GM13976 (cell line): Measurements from ENCODE around the gene ARHGAP23.

Source experiments
- DNase-seq: peaks from one replicate; pipeline ENCODE4 v3.0.0; 2012; ENCODE audit warnings: low spot score
- in situ Hi-C: fragments of 300-500 bp; cut with MboI; formaldehyde crosslinking; loops from one replicate; pipeline ENCODE4 v1.12.0; 2022; ENCODE audit warnings: low sequenced_read_pairs, mixed read lengths, inconsistent platforms; ENCODE audit not compliant: unreplicated experiment
- TF ChIP-seq, protein P1 (sequence below): IDR thresholded peaks from 2 replicates; pipeline ENCODE4 v1.5.1; 2012; ENCODE audit warnings: borderline replicate concordance, mild to moderate bottlenecking; ENCODE audit not compliant: insufficient read depth; ENCODE audit errors: extremely low read depth, missing control alignments, control extremely low read depth

Gene ARHGAP23

DNA sequence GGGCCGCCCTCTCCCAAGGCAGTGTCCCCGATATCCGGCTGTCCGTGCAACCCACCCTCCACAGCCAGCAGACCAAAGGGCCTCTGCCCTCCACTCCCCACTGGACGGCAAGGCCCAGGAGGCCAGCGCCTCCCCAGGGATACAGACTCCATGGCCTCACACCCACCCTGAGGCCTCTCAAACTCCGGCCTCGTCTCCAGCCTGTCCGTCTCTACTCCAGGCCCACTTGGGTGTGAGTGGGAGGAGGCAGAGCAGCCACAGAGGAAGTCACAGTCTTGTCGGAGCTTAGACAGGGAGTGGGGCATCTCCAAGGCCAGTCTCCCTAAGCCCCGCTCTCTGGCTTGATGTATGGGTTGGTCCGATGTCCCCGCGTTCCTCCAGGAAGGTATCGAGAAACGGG lies 104.2 kb downstream of the ARHGAP23 start:
- in situ Hi-C loops, result no loop called here
- TF ChIP-seq, protein P1, sequence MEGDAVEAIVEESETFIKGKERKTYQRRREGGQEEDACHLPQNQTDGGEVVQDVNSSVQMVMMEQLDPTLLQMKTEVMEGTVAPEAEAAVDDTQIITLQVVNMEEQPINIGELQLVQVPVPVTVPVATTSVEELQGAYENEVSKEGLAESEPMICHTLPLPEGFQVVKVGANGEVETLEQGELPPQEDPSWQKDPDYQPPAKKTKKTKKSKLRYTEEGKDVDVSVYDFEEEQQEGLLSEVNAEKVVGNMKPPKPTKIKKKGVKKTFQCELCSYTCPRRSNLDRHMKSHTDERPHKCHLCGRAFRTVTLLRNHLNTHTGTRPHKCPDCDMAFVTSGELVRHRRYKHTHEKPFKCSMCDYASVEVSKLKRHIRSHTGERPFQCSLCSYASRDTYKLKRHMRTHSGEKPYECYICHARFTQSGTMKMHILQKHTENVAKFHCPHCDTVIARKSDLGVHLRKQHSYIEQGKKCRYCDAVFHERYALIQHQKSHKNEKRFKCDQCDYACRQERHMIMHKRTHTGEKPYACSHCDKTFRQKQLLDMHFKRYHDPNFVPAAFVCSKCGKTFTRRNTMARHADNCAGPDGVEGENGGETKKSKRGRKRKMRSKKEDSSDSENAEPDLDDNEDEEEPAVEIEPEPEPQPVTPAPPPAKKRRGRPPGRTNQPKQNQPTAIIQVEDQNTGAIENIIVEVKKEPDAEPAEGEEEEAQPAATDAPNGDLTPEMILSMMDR, result no peak
- DNase-seq, result no peak

DNA sequence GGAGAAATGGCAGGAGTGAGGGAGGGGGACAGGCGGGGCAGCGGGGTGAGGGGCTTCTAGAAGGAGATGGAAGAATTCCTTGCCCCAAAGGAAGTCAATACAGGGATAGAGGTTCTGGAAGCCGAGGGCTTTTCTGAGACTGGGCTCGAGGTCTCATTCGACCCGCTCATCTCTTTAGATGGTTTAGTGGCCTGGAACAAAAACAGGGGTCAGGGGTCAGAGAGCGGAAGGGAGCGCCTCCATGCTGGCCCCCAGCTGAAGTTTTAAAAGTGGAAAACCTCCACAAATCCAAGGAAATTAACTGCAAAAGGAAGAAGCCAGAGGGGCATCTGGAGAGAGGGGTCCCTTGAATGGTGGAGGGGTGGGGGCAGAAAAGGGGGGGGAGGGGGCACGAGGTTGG lies 105.0 kb downstream of the ARHGAP23 start:
- in situ Hi-C loops, result no loop called here
- TF ChIP-seq, protein P1, result no peak
- DNase-seq, result no peak

GRCh38 chr17:38533866-38534497 lies 105.7 kb downstream of the ARHGAP23 start:
- TF ChIP-seq, protein P1, result no peak
- in situ Hi-C loops, result no loop called here
- no peak for DNase-seq

DNA sequence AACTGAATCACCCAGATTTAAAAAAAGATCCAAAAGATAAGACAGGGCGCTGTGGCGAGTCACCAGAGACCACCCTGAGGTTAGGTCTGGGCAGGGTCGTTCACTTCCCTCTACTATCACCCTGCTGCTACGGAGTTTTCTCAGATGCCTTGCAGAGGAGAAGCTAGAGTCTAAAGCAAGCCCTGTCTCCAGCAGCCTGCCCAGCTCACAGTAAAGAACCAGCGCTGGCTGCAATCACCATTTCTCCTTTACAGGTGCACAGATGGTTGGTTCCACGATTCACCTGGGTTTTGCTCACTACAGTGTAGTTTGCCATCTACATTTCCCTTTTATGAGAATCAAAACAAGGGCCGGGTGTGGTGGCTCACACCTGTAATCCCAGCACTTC lies 106.2 kb downstream of the ARHGAP23 start:
- TF ChIP-seq, protein P1, result no peak
- no peak for DNase-seq
- in situ Hi-C loops, result no loop called here

GRCh38 chr17:38535886-38536285 lies 107.6 kb downstream of the ARHGAP23 start:
- no peak for DNase-seq
- in situ Hi-C loops, result no loop called here
- TF ChIP-seq, protein P1, result no peak

DNA sequence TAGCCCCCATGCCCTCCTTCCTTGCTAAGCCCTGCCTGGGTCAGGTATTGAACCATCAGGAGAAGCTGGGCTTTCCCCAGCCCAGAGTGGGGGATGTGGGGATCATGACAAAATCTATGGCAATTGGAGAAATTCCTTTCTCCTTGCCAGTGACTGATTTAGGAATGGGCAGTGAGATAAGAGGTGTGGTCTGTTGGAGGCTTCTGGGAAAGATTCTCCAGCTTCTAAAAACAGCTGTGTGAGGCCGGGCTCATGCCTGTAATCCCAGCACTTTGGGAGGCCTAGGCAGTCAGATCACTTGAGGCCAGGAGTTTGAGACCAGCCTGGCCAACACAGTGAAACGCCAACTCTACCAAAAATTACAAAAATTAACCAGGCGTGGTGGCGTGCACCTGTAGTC lies 108.4 kb downstream of the ARHGAP23 start:
- in situ Hi-C loops, result no loop called here
- TF ChIP-seq, protein P1, result no peak
- DNase-seq, result no peak
